KMS-11 (cell line): ENCODE results near the gene SH3TC1.

ENCODE experiments used
- H2AFZ ChIP-seq: fragments of 200-600 bp; sonication (generic); 2 replicates; pipeline ENCODE4 v1.6.1; 2016; ENCODE audit warnings: antibody characterized with exemption, mixed run types, low read depth
- H3K27ac ChIP-seq: fragments of 200-600 bp; sonication (generic); 2 replicates; pipeline ENCODE4 v1.6.1; 2016; ENCODE audit warnings: mild to moderate bottlenecking, mixed run types
- H3K27me3 ChIP-seq: fragments of 200-600 bp; sonication (generic); 2 replicates; pipeline ENCODE4 v1.6.1; 2017; ENCODE audit warnings: mild to moderate bottlenecking, low read depth, mixed run types, moderate library complexity; ENCODE audit not compliant: insufficient read depth
- H3K36me3 ChIP-seq: fragments of 200-600 bp; sonication (generic); 2 replicates; pipeline ENCODE4 v1.6.1; 2017; ENCODE audit warnings: mild to moderate bottlenecking, mixed run types; ENCODE audit not compliant: insufficient read depth
- H3K4me1 ChIP-seq: fragments of 200-600 bp; sonication (generic); 2 replicates; pipeline ENCODE4 v1.6.1; 2016; ENCODE audit warnings: mild to moderate bottlenecking, low read depth, mixed run types; ENCODE audit not compliant: poor library complexity, severe bottlenecking
- H3K4me2 ChIP-seq: fragments of 200-600 bp; sonication (generic); 2 replicates; pipeline ENCODE4 v1.7.0; 2016; ENCODE audit warnings: mild to moderate bottlenecking, mixed run types
- H3K4me3 ChIP-seq: fragments of 200-600 bp; sonication (generic); IDR thresholded peaks from 2 replicates; pipeline ENCODE4 v1.6.1; 2017; ENCODE audit warnings: low read depth, low read length, mixed read lengths; ENCODE audit not compliant: insufficient read depth
- H3K79me2 ChIP-seq: fragments of 200-600 bp; sonication (generic); 2 replicates; pipeline ENCODE4 v1.6.1; 2016; ENCODE audit warnings: low read depth, mixed run types; ENCODE audit not compliant: insufficient read depth
- H3K9ac ChIP-seq: fragments of 200-600 bp; sonication (generic); 2 replicates; pipeline ENCODE4 v1.6.1; 2016; ENCODE audit warnings: mild to moderate bottlenecking, mixed run types
- H4K20me1 ChIP-seq: fragments of 200-600 bp; sonication (generic); 2 replicates; pipeline ENCODE4 v1.6.1; 2016; ENCODE audit warnings: mild to moderate bottlenecking, mixed run types; ENCODE audit not compliant: insufficient read depth
- CTCF ChIP-seq: fragments of 200-600 bp; sonication (generic); conservative IDR thresholded peaks from 2 replicates; pipeline ENCODE4 v1.6.1; 2017; ENCODE audit warnings: low read depth, mild to moderate bottlenecking, antibody characterized with exemption, low read length, moderate library complexity, mixed read lengths

SH3TC1 gene

DNA sequence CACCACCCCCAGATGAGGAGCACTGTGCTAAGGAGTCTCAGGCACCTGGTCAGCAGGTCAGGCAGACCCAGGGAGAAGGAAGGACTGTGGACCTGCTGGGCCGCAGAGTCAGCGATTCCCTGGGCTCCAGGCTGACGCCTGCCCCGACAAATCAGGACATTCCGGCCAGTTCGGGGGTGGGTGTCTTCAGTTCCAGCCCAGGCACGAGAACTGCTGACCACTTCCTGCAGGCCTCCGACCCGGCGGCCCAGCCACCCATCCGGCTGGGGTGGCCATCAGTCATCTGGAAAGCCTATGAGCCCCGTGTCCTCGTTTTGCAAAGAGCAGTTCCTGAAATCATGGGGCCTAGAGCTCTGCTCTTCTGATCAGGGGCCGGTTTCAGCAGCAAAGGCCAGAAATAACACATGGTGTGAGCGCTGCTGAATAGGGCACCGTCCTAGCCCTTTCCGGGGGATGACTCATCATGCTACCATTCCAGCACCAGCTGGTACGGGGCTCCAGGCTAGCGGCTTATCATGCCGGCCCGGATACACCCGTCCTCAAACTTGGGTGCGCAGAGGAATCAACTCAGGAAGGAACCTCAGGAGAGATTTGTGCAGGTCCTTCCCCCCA, 7.8 kb upstream of the SH3TC1 start:
- Histone ChIP-seq H4K20me1 (no peaks in the 10 kb centered on the region), H3K27me3 (no peaks in the 10 kb centered on the region), H2AFZ (no peak overlapping the region), H3K4me1 (no peaks in the 10 kb centered on the region), H3K4me3 (no peak overlapping the region), H3K9ac (no peak overlapping the region), H3K4me2 (no peak overlapping the region), H3K27ac (no peak overlapping the region), H3K36me3 (no peaks in the 10 kb centered on the region), H3K79me2 (no peaks in the 10 kb centered on the region)
- TF ChIP-seq CTCF, result no peak

- no peak overlapping the region for H3K9ac ChIP-seq
- no peak for TF ChIP-seq CTCF
- no peak overlapping the region for H3K4me3 ChIP-seq
- no peak overlapping the region for H3K4me2 ChIP-seq
- H3K4me1 ChIP-seq, result no peaks in the 10 kb centered on the region
- H3K36me3 ChIP-seq, result no peaks in the 10 kb centered on the region
- no peak overlapping the region for H2AFZ ChIP-seq
- no peaks in the 10 kb centered on the region for H3K79me2 ChIP-seq
- no peaks in the 10 kb centered on the region for H3K27me3 ChIP-seq
- no peak overlapping the region for H3K27ac ChIP-seq
- H4K20me1 ChIP-seq, result no peaks in the 10 kb centered on the region
These were observed 6.0 kb upstream of the SH3TC1 start for GRCh38 chr4:8192748-8193738.

DNA sequence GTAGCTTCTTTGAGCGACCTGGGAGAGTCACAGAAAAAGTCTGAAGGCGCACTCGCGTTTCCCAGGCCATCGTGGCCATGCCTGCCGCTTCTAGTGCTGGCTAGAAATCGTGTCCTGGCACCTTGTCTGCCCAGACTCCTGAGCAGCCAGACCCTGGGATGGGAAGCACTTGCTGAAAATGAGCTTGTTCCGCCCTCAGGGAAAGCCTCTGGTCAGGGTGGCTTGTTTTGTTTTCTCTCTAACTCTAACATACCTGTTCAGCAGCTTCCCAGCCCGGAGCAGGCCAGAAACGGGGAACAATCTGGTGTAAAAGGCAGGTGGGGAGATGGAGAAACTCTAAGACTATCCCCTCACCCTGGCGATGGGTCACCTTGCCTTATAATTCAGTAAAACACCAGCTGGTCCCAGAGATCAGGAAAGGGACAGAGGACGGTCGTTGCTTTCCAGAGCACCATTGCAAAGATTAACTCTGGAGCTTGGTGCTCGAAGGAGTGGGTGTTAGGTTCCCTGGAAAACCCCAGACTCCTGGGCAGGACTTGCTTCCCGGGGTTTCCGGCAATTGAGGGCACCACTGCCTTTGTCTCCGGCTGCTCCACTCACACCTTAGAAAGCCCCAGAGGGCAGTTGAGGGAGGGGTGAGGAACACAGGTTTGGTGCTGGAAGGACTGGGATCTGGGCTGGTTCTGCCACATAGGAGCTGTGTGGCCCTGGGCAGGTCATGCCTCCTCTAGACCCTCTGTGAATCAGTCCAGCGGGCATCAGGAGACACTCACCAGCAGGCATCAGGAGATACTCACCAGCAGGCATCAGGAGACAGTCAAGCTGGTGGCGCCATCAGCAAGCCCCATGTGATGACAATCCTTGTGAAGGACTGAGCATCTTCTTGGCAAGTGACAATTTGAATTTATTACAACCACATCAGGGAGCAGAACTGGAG, 4.5 kb upstream of the SH3TC1 start:
- no peaks in the 10 kb centered on the region for H3K79me2 ChIP-seq
- no peaks in the 10 kb centered on the region for H3K27me3 ChIP-seq
- TF ChIP-seq CTCF, result no peak
- no peak overlapping the region for H3K27ac ChIP-seq
- H3K9ac ChIP-seq, result no peak overlapping the region
- no peak overlapping the region for H2AFZ ChIP-seq
- no peaks in the 10 kb centered on the region for H3K4me1 ChIP-seq
- no peak overlapping the region for H3K4me3 ChIP-seq
- H4K20me1 ChIP-seq, result no peaks in the 10 kb centered on the region
- no peak overlapping the region for H3K4me2 ChIP-seq
- H3K36me3 ChIP-seq, result no peaks in the 10 kb centered on the region

- no peak for TF ChIP-seq CTCF
- no peaks in the 10 kb centered on the region for H3K4me1 ChIP-seq
- H3K9ac ChIP-seq, result no peak overlapping the region
- H2AFZ ChIP-seq, result no peak overlapping the region
- no peak overlapping the region for H3K4me2 ChIP-seq
- no peak overlapping the region for H3K4me3 ChIP-seq
- no peak overlapping the region for H3K27ac ChIP-seq
- no peaks in the 10 kb centered on the region for H4K20me1 ChIP-seq
- no peaks in the 10 kb centered on the region for H3K79me2 ChIP-seq
- H3K36me3 ChIP-seq, result no peaks in the 10 kb centered on the region
- H3K27me3 ChIP-seq, result no peaks in the 10 kb centered on the region
These were observed 3.7 kb upstream of the SH3TC1 start for GRCh38 chr4:8195431-8195830.
